Smooth muscle cell (in vitro differentiated cells): Measurements from ENCODE around the gene ABCD1. TPM values are rescaled to one million over a fixed set of nuclear protein-coding genes. Genes with fewer than 3 reads are reported as not detected.
"Not testable (repeated sequence)": the region's sequence is repeated elsewhere in the genome, so short reads cannot be mapped to it uniquely, and the experiment has no call there.

Source experiments
- DNase-seq: peaks from one replicate; lab custom pipeline; 2025; ENCODE audit not compliant: unreplicated experiment; lab: John Stamatoyannopoulos, UW
- H2AFZ ChIP-seq: fragments of 200-600 bp; sonication (generic); 2 replicates; pipeline ENCODE4 v1.6.0; 2016; ENCODE audit warnings: antibody characterized with exemption, low read depth, mild to moderate bottlenecking
- H3F3A ChIP-seq: fragments of 200-600 bp; sonication (generic); 2 replicates; pipeline ENCODE4 v1.6.0; 2017; ENCODE audit warnings: antibody characterized with exemption, low read depth
- H3K27ac ChIP-seq: fragments of 200-600 bp; sonication (generic); 2 replicates; pipeline ENCODE4 v1.5.1; 2016; ENCODE audit warnings: low read depth, mild to moderate bottlenecking
- H3K27me3 ChIP-seq: fragments of 200-600 bp; sonication (generic); 2 replicates; pipeline ENCODE4 v1.6.1; 2016; ENCODE audit warnings: low read depth, mild to moderate bottlenecking
- H3K36me3 ChIP-seq: fragments of 200-600 bp; sonication (generic); 2 replicates; pipeline ENCODE4 v1.5.1; 2016; ENCODE audit warnings: low read depth
- H3K4me1 ChIP-seq: fragments of 200-600 bp; sonication (generic); 2 replicates; pipeline ENCODE4 v1.5.1; 2016; ENCODE audit warnings: low read depth
- H3K4me2 ChIP-seq: fragments of 200-600 bp; sonication (generic); 2 replicates; pipeline ENCODE4 v1.6.0; 2016; ENCODE audit warnings: mild to moderate bottlenecking
- H3K4me3 ChIP-seq: fragments of 200-600 bp; sonication (generic); 2 replicates; pipeline ENCODE4 v1.5.1; 2016; ENCODE audit warnings: mild to moderate bottlenecking
- H3K79me2 ChIP-seq: fragments of 200-600 bp; sonication (generic); 2 replicates; pipeline ENCODE4 v1.6.0; 2016; ENCODE audit warnings: low read depth, mild to moderate bottlenecking
- H3K9ac ChIP-seq: fragments of 200-600 bp; sonication (generic); 2 replicates; pipeline ENCODE4 v1.6.0; 2016; ENCODE audit warnings: low read depth
- H3K9me3 ChIP-seq: fragments of 200-600 bp; sonication (generic); replicated peaks from 2 replicates; pipeline ENCODE4 v1.5.1; 2016; ENCODE audit warnings: low read depth
- H4K20me1 ChIP-seq: fragments of 200-600 bp; sonication (generic); 2 replicates; pipeline ENCODE4 v1.6.0; 2016; ENCODE audit warnings: low read depth
- CTCF ChIP-seq: fragments of 200-600 bp; sonication (generic); IDR thresholded peaks from 2 replicates; pipeline ENCODE4 v1.5.1; 2017; ENCODE audit warnings: borderline replicate concordance, mild to moderate bottlenecking, antibody characterized with exemption; ENCODE audit not compliant: insufficient read depth, poor library complexity, severe bottlenecking
- WGBS: methylation state at CpG from one replicate; pipeline ENCODE4 v1.1.7; 2016; ENCODE audit warnings: low lambda C conversion rate; 5-methylcytosine and 5-hydroxymethylcytosine counted together
- polyA plus RNA-seq: library from polyadenylated mRNA; unstranded; fragments of >200 nt; fragmentation: Nextera tagmentation; extraction: Ambion mirVana; gene quantifications from 2 replicates; pipeline ENCODE4 v1.2.1, GENCODE V29; 2016
- total RNA-seq: library from RNA; depleted of rRNA; stranded (reverse); fragments of >200 nt; gene quantifications from 2 replicates; pipeline ENCODE4 v1.2.3, GENCODE V29; 2014

ABCD1 gene
- total and polyA plus RNA-seq, 2 experiments from 2014 or later: 6.2 to 10.9 TPM

- no peaks in the 10 kb centered on the region for H3F3A ChIP-seq
- peaks cover 4% of the 10 kb centered on the region for H4K20me1 ChIP-seq
- H3K4me2 ChIP-seq: no peak overlapping the region
- H3K9ac ChIP-seq: no peak overlapping the region
- peaks cover 2% of the 10 kb centered on the region for H3K4me1 ChIP-seq
- no peaks in the 10 kb centered on the region for H3K27me3 ChIP-seq
- H3K79me2 ChIP-seq: peaks cover 8% of the 10 kb centered on the region
- no peak for DNase-seq
- no peak overlapping the region for H3K4me3 ChIP-seq
- no peak overlapping the region for H2AFZ ChIP-seq
- no peaks in the 10 kb centered on the region for H3K36me3 ChIP-seq
- H3K9me3 ChIP-seq: no peaks in the 10 kb centered on the region
- no peak for TF ChIP-seq CTCF
- 91% methylated on average over 5 of the region's 6 CpGs for WGBS
- no peak overlapping the region for H3K27ac ChIP-seq
Observed at GRCh38 chrX:153728095-153728494, 3.4 kb downstream of the ABCD1 start.

- no peak for DNase-seq
- no peaks in the 10 kb centered on the region for H4K20me1 ChIP-seq
- WGBS: 95% methylated on average over 23 of the region's 23 CpGs
Observed at GRCh38 chrX:153728951-153729631, 4.4 kb downstream of the ABCD1 start.

GRCh38 chrX:153730115-153730514, 5.5 kb downstream of the ABCD1 start:
- not testable (repeated sequence) for H3K4me1 ChIP-seq, H2AFZ ChIP-seq, H3K4me3 ChIP-seq, H3K9me3 ChIP-seq, H4K20me1 ChIP-seq, H3K4me2 ChIP-seq, H3F3A ChIP-seq, H3K9ac ChIP-seq, H3K36me3 ChIP-seq, H3K79me2 ChIP-seq, H3K27me3 ChIP-seq, H3K27ac ChIP-seq, DNase-seq
- 94% methylated on average over 23 of the region's 23 CpGs for WGBS

More at GRCh38 chrX:153728951-153729631, 4.4 kb downstream of the ABCD1 start:
- no peak overlapping the region for H3K9ac ChIP-seq
- no peaks in the 10 kb centered on the region for H3F3A ChIP-seq
- no peak overlapping the region for H3K27ac ChIP-seq
- no peak for TF ChIP-seq CTCF
- H3K4me2 ChIP-seq: no peak overlapping the region
- no peak overlapping the region for H3K4me3 ChIP-seq
- no peaks in the 10 kb centered on the region for H3K4me1 ChIP-seq
- H3K36me3 ChIP-seq: no peaks in the 10 kb centered on the region
- H3K9me3 ChIP-seq: no peaks in the 10 kb centered on the region
- H2AFZ ChIP-seq: no peak overlapping the region
- H3K27me3 ChIP-seq: no peaks in the 10 kb centered on the region
- H3K79me2 ChIP-seq: peaks cover 7% of the 10 kb centered on the region

- 90% methylated on average over 6 of the region's 6 CpGs for WGBS
- Histone ChIP-seq H3K4me2 (no peak overlapping the region), H2AFZ (no peak overlapping the region), H3K27ac (no peak overlapping the region), H3F3A (no peaks in the 10 kb centered on the region), H4K20me1 (no peaks in the 10 kb centered on the region), H3K9me3 (no peaks in the 10 kb centered on the region), H3K27me3 (no peaks in the 10 kb centered on the region), H3K79me2 (peaks cover 7% of the 10 kb centered on the region), H3K4me3 (no peak overlapping the region), H3K9ac (no peak overlapping the region), H3K4me1 (no peaks in the 10 kb centered on the region), H3K36me3 (no peaks in the 10 kb centered on the region)
- no peak for DNase-seq
- no peak for TF ChIP-seq CTCF
Observed at GRCh38 chrX:153731117-153731844, 6.6 kb downstream of the ABCD1 start.
